ENCODE measurements around the gene THRB.

The THRB gene

DNA sequence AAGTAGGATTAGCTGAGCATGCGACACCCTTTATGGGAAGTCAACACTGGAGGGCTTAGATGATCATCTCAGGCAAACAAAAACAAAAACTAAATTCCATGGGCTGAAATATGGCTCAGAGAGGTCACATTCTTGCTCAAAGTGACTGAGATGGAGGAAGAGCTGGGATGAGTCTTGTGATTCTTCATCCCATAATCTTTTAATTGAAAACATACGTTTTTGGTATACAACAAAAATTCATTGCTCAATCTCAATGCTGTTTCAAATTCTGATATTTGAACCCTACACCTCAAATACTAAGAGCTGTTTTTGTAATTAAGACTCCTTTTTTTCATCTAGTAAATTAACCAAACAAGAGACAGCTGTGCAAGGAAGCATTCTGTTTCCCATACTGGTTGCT, 292.6 kb downstream of the THRB start:
- no peaks in the 10 kb centered on the region for H3K27me3 ChIP-seq (ENCODE audit: insufficient read depth, insufficient read length)
- no peak overlapping the region for H3K4me3 ChIP-seq (ENCODE audit: insufficient read length, low read depth)
- H3K9me3 ChIP-seq (ENCODE audit: insufficient read depth, low read length) = peaks cover 21% of the 10 kb centered on the region
- no peak overlapping the region for H3K9ac ChIP-seq (ENCODE audit: insufficient read length, low read depth)
- TF ChIP-seq ZNF274 (IDR thresholded peaks at IDR 0.05; ENCODE audit: low read depth, low read length) (no peak), SUZ12 (IDR thresholded peaks at IDR 0.05; ENCODE audit: extremely low read depth, insufficient read depth, insufficient read length) (no peak), YY1 (IDR thresholded peaks at IDR 0.05; ENCODE audit: insufficient read depth, insufficient read length) (no peak)
- H3K4me1 ChIP-seq (ENCODE audit: insufficient read depth, insufficient read length) = no peaks in the 10 kb centered on the region
- no peak for DNase-seq (ENCODE audit: low read depth, low spot score)
- H3K36me3 ChIP-seq (ENCODE audit: insufficient read depth, insufficient read length, low read length) = no peaks in the 10 kb centered on the region

DNA sequence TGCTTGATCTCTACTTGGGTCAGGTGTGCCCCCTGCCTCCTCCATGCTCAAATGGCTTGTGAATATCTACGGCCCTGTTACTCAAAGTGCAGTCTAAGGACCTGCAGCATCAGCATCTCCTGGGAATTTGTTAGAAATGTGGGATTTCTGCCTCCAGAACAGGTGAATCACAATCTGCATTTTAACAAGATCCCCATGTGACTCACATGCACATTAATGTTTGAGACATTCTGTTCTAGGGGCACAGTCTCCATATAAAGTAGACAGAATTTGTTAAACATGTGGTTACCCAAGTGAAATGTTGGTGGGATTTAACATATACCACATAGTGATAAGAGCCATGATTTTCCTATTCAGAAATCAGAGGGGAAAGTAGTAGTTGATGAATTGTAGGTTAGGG, 293.3 kb downstream of the THRB start:
- Histone ChIP-seq H3K9ac (ENCODE audit: insufficient read length, low read depth) (no peak overlapping the region), H3K4me3 (ENCODE audit: insufficient read length, low read depth) (no peak overlapping the region), H3K4me1 (ENCODE audit: insufficient read depth, insufficient read length) (no peaks in the 10 kb centered on the region), H3K9me3 (ENCODE audit: insufficient read depth, low read length) (peaks cover 21% of the 10 kb centered on the region), H3K27me3 (ENCODE audit: insufficient read depth, insufficient read length) (no peaks in the 10 kb centered on the region), H3K36me3 (ENCODE audit: insufficient read depth, insufficient read length, low read length) (no peaks in the 10 kb centered on the region)
- DNase-seq (ENCODE audit: low read depth, low spot score) = no peak
- TF ChIP-seq SUZ12 (IDR thresholded peaks at IDR 0.05; ENCODE audit: extremely low read depth, insufficient read depth, insufficient read length) = no peak
- TF ChIP-seq YY1 (IDR thresholded peaks at IDR 0.05; ENCODE audit: insufficient read depth, insufficient read length) = no peak
- no peak for TF ChIP-seq ZNF274 (IDR thresholded peaks at IDR 0.05; ENCODE audit: low read depth, low read length)

DNA sequence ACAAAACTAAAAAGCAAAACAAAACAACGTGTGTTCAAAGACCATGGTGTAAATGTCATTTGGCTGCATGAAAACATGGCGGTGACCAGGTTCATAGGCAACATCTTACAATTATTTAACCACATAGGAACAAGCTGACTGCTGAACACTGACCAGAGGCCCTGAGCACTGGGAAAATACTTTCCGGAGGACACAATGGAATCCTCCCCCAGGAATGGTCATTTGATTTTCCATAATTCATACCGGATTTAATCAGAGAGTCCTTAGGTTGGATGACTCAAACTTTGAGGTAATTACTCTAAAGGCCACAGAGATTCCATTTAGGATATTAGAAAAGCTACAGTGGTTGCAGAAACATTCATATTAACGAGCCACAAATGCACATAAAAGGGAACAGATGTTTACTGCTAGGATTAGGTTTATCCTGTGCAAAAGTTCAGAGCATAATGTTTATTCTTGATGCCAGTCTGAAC, 294.8 kb downstream of the THRB start:
- DNase-seq (ENCODE audit: low read depth, low spot score) = no peak
- Histone ChIP-seq H3K4me3 (ENCODE audit: insufficient read length, low read depth) (no peak overlapping the region), H3K36me3 (ENCODE audit: insufficient read depth, insufficient read length, low read length) (no peaks in the 10 kb centered on the region), H3K27me3 (ENCODE audit: insufficient read depth, insufficient read length) (no peaks in the 10 kb centered on the region), H3K9me3 (ENCODE audit: insufficient read depth, low read length) (peaks cover 21% of the 10 kb centered on the region), H3K4me1 (ENCODE audit: insufficient read depth, insufficient read length) (no peaks in the 10 kb centered on the region), H3K9ac (ENCODE audit: insufficient read length, low read depth) (no peak overlapping the region)
- TF ChIP-seq ZNF274 (IDR thresholded peaks at IDR 0.05; ENCODE audit: low read depth, low read length) (no peak), YY1 (IDR thresholded peaks at IDR 0.05; ENCODE audit: insufficient read depth, insufficient read length) (no peak), SUZ12 (IDR thresholded peaks at IDR 0.05; ENCODE audit: extremely low read depth, insufficient read depth, insufficient read length) (no peak)

DNA sequence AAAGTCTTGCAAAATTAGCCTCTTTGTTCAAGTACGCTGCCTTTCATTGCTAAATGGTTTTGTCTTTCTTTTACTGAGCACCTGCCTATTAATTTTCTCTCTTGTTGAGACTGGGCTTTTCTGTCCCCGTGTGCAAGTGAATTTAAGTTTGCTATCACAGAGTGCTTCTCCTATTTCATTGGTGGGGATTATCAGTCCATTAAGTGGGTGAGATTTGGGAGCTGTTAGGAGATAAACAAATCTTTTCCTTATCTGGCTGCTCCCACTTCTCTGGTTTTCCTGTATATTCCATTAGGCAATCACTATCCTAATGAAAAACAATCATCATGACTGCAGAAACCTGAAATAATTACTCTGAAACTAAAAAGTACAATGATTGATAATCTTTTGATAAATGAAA, 295.4 kb downstream of the THRB start:
- H3K9me3 ChIP-seq (ENCODE audit: insufficient read depth, low read length) = peaks cover 21% of the 10 kb centered on the region
- no peak for DNase-seq (ENCODE audit: low read depth, low spot score)

DNA sequence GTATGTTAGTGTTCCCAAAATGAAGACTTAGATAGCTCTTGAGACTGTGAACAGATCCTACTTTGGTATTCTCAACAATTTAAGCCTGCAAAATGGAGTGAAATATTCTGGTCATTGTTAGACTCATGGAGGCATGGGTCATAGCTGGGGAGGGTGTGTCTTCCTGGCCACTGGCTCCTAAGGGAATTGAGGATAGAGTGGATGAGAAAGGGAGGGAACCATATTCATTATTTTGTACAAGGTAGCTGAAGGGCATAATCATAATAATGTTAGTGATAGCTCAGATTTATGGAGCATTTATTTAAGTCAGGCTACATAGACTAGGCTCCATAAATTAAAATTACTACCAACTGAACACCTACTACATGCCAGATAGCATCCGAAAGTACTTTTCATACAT, 295.9 kb downstream of the THRB start:
- H3K9ac ChIP-seq (ENCODE audit: insufficient read length, low read depth) = no peak overlapping the region

More for the DNA sequence above, 295.4 kb downstream of the THRB start:
- H3K27me3 ChIP-seq (ENCODE audit: insufficient read depth, insufficient read length) = no peaks in the 10 kb centered on the region
- H3K9ac ChIP-seq (ENCODE audit: insufficient read length, low read depth) = no peak overlapping the region
- H3K36me3 ChIP-seq (ENCODE audit: insufficient read depth, insufficient read length, low read length) = no peaks in the 10 kb centered on the region
- H3K4me1 ChIP-seq (ENCODE audit: insufficient read depth, insufficient read length) = no peaks in the 10 kb centered on the region
- no peak for TF ChIP-seq SUZ12 (IDR thresholded peaks at IDR 0.05; ENCODE audit: extremely low read depth, insufficient read depth, insufficient read length)
- TF ChIP-seq YY1 (IDR thresholded peaks at IDR 0.05; ENCODE audit: insufficient read depth, insufficient read length) = no peak
- TF ChIP-seq ZNF274 (IDR thresholded peaks at IDR 0.05; ENCODE audit: low read depth, low read length) = no peak
- no peak overlapping the region for H3K4me3 ChIP-seq (ENCODE audit: insufficient read length, low read depth)

DNA sequence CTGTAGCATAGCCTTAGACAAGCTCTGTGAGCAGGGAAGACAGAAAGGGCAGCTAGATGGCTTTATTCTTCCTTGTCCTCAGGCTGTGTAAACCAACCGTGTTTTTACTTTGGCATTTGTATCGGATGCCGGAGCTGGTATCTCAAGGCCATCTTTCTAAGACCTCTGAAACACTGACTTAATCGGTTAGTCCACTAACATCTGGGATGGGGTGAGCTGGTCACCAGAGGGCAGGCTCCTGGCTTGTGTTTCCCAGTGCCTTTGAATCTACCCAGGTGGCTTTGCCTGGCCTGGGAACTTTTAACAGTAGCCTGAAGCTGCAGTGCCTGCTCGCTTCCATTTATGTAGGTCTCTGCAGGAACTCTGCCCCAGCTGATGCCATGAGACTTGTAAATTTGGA, 296.8 kb downstream of the THRB start:
- Histone ChIP-seq H3K27me3 (ENCODE audit: insufficient read depth, insufficient read length) (no peaks in the 10 kb centered on the region), H3K4me3 (ENCODE audit: insufficient read length, low read depth) (no peak overlapping the region), H3K4me1 (ENCODE audit: insufficient read depth, insufficient read length) (no peaks in the 10 kb centered on the region), H3K9ac (ENCODE audit: insufficient read length, low read depth) (no peak overlapping the region), H3K36me3 (ENCODE audit: insufficient read depth, insufficient read length, low read length) (no peaks in the 10 kb centered on the region), H3K9me3 (ENCODE audit: insufficient read depth, low read length) (peaks cover 13% of the 10 kb centered on the region; the same call in 1 of the 2 replicates)
- TF ChIP-seq ZNF274 (IDR thresholded peaks at IDR 0.05; ENCODE audit: low read depth, low read length) (no peak), SUZ12 (IDR thresholded peaks at IDR 0.05; ENCODE audit: extremely low read depth, insufficient read depth, insufficient read length) (no peak), YY1 (IDR thresholded peaks at IDR 0.05; ENCODE audit: insufficient read depth, insufficient read length) (no peak)
- no peak for DNase-seq (ENCODE audit: low read depth, low spot score)

More for the DNA sequence above, 295.9 kb downstream of the THRB start:
- no peaks in the 10 kb centered on the region for H3K27me3 ChIP-seq (ENCODE audit: insufficient read depth, insufficient read length)
- no peaks in the 10 kb centered on the region for H3K4me1 ChIP-seq (ENCODE audit: insufficient read depth, insufficient read length)
- no peak overlapping the region for H3K4me3 ChIP-seq (ENCODE audit: insufficient read length, low read depth)
- no peak for DNase-seq (ENCODE audit: low read depth, low spot score)
- H3K9me3 ChIP-seq (ENCODE audit: insufficient read depth, low read length) = peaks cover 21% of the 10 kb centered on the region
- H3K36me3 ChIP-seq (ENCODE audit: insufficient read depth, insufficient read length, low read length) = no peaks in the 10 kb centered on the region
- TF ChIP-seq SUZ12 (IDR thresholded peaks at IDR 0.05; ENCODE audit: extremely low read depth, insufficient read depth, insufficient read length) (no peak), YY1 (IDR thresholded peaks at IDR 0.05; ENCODE audit: insufficient read depth, insufficient read length) (no peak), ZNF274 (IDR thresholded peaks at IDR 0.05; ENCODE audit: low read depth, low read length) (no peak)

DNA sequence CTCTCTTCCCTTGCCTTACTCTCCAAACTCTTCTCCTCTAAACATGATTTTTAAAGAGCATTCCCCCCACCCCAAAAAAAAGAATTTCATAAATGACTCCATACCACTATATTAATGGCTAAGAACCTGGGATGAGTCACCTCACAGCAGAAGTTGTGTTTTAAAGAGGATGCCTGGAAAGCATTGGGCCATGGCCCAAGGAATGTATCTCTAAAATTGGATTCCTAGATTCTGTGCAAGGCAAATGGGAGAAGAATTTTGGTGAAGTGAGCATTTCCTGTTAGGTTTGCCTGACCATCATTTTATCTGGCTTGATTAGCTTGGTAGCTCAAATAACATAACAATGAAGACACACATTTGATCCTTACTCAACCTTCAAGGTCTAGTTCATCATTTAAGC, 298.1 kb downstream of the THRB start:
- H3K36me3 ChIP-seq (ENCODE audit: insufficient read depth, insufficient read length, low read length) = no peaks in the 10 kb centered on the region

More for the DNA sequence above, 298.1 kb downstream of the THRB start:
- Histone ChIP-seq H3K9me3 (ENCODE audit: insufficient read depth, low read length) (no peaks in the 10 kb centered on the region), H3K4me1 (ENCODE audit: insufficient read depth, insufficient read length) (no peaks in the 10 kb centered on the region), H3K4me3 (ENCODE audit: insufficient read length, low read depth) (no peak overlapping the region), H3K27me3 (ENCODE audit: insufficient read depth, insufficient read length) (no peaks in the 10 kb centered on the region), H3K9ac (ENCODE audit: insufficient read length, low read depth) (no peak overlapping the region)
- TF ChIP-seq YY1 (IDR thresholded peaks at IDR 0.05; ENCODE audit: insufficient read depth, insufficient read length) = no peak
- no peak for TF ChIP-seq ZNF274 (IDR thresholded peaks at IDR 0.05; ENCODE audit: low read depth, low read length)
- TF ChIP-seq SUZ12 (IDR thresholded peaks at IDR 0.05; ENCODE audit: extremely low read depth, insufficient read depth, insufficient read length) = no peak
- DNase-seq (ENCODE audit: low read depth, low spot score) = no peak

Data from NT2/D1 (cell line).